GM23338 (cell line): ENCODE data around the gene PCBP3. TPM values are rescaled to one million over a fixed set of nuclear protein-coding genes. Genes with fewer than 3 reads are reported as not detected.

Experiments used
- ATAC-seq: fragments of 200-7000 bp; cut with Tn5 transposase; 3 replicates; pipeline ENCODE4 v1.9.1; 2020
- DNase-seq: peaks from one replicate; pipeline ENCODE4 v3.0.0-alpha.2; 2015; ENCODE audit warnings: low spot score
- H2AFZ ChIP-seq: fragments of 200-600 bp; sonication (generic); 2 replicates; pipeline ENCODE4 v1.8.0; 2016; ENCODE audit warnings: antibody characterized with exemption, mild to moderate bottlenecking, moderate library complexity
- H3F3A ChIP-seq: fragments of 200-600 bp; sonication (generic); replicated peaks from 2 replicates; pipeline ENCODE4 v1.8.0; 2017; ENCODE audit warnings: antibody characterized with exemption, mixed run types, low read depth
- H3K27ac ChIP-seq: fragments of 200-600 bp; sonication (generic); 2 replicates; pipeline ENCODE4 v1.6.1; 2016; ENCODE audit warnings: low read depth
- H3K27me3 ChIP-seq: fragments of 200-600 bp; sonication (generic); 2 replicates; pipeline ENCODE4 v1.8.0; 2016; ENCODE audit warnings: mild to moderate bottlenecking, mixed run types, moderate library complexity; ENCODE audit not compliant: insufficient read depth
- H3K36me3 ChIP-seq: fragments of 200-600 bp; sonication (generic); 2 replicates; pipeline ENCODE4 v1.8.0; 2016; ENCODE audit warnings: mild to moderate bottlenecking; ENCODE audit not compliant: insufficient read depth
- H3K4me1 ChIP-seq: fragments of 200-600 bp; sonication (generic); 2 replicates; pipeline ENCODE4 v1.8.0; 2016; ENCODE audit warnings: mild to moderate bottlenecking, moderate library complexity; ENCODE audit not compliant: insufficient read depth
- H3K4me2 ChIP-seq: fragments of 200-600 bp; sonication (generic); 2 replicates; pipeline ENCODE4 v1.7.1; 2017; ENCODE audit warnings: mixed run types
- H3K4me3 ChIP-seq: fragments of 200-600 bp; sonication (generic); 2 replicates; pipeline ENCODE4 v1.6.1; 2016; ENCODE audit warnings: mixed run types
- H3K79me2 ChIP-seq: fragments of 200-600 bp; sonication (generic); replicated peaks from 2 replicates; pipeline ENCODE4 v1.8.0; 2017; ENCODE audit warnings: mild to moderate bottlenecking; ENCODE audit not compliant: insufficient read depth
- H3K9me2 ChIP-seq: fragments of 200-600 bp; sonication (generic); 2 replicates; pipeline ENCODE4 v1.8.0; 2017; ENCODE audit not compliant: insufficient read depth
- H4K20me1 ChIP-seq: fragments of 200-600 bp; sonication (generic); replicated peaks from 2 replicates; pipeline ENCODE4 v1.8.0; 2017; ENCODE audit warnings: mild to moderate bottlenecking; ENCODE audit not compliant: insufficient read depth
- H3K27ac Mint-ChIP-seq: 2 replicates; pipeline ENCODE4 v1.8.0; 2020; ENCODE audit warnings: inconsistent platforms, mild to moderate bottlenecking, moderate library complexity, mixed read lengths
- H3K27me3 Mint-ChIP-seq: 3 replicates; pipeline ENCODE4 v1.8.0; 2022; ENCODE audit warnings: low read depth, mild to moderate bottlenecking, moderate library complexity, mixed read lengths, inconsistent platforms; ENCODE audit not compliant: insufficient read depth, poor library complexity
- H3K36me3 Mint-ChIP-seq: 3 replicates; pipeline ENCODE4 v1.8.0; 2021; ENCODE audit warnings: low read depth, mild to moderate bottlenecking, inconsistent platforms, moderate library complexity, mixed read lengths
- H3K4me1 Mint-ChIP-seq: 3 replicates; pipeline ENCODE4 v1.8.0; 2020; ENCODE audit warnings: mild to moderate bottlenecking, inconsistent platforms, mixed read lengths
- H3K4me3 Mint-ChIP-seq: 3 replicates; pipeline ENCODE4 v1.8.0; 2021; ENCODE audit warnings: moderate library complexity, mild to moderate bottlenecking, inconsistent platforms, mixed read lengths
- H3K9me3 Mint-ChIP-seq: 3 replicates; pipeline ENCODE4 v1.8.0; 2020; ENCODE audit warnings: moderate library complexity, mild to moderate bottlenecking, inconsistent platforms, mixed read lengths
- CREB1 ChIP-seq: fragments of 250-450 bp; sonication (Bioruptor Pico); IDR thresholded peaks from 2 replicates; pipeline ENCODE4 v1.5.0; 2020; ENCODE audit warnings: low read depth, mild to moderate bottlenecking, moderate library complexity
- EZH2 ChIP-seq: fragments of 200-600 bp; sonication (generic); IDR thresholded peaks from one replicate; pipeline ENCODE4 v1.8.0; 2017; ENCODE audit warnings: antibody characterized with exemption, mild to moderate bottlenecking, low read depth; ENCODE audit not compliant: unreplicated experiment
- EZH2phosphoT487 ChIP-seq: fragments of 200-600 bp; sonication (generic); IDR thresholded peaks from one replicate; pipeline ENCODE4 v1.8.1; 2018; ENCODE audit warnings: antibody characterized with exemption; ENCODE audit not compliant: unreplicated experiment
- JUNB ChIP-seq: IDR thresholded peaks from one replicate; pipeline ENCODE4 v1.6.1; 2016; ENCODE audit warnings: antibody characterized with exemption; ENCODE audit not compliant: unreplicated experiment
- NANOG ChIP-seq: IDR thresholded peaks from 2 replicates; pipeline ENCODE4 v1.6.1; 2016; ENCODE audit warnings: antibody characterized with exemption, borderline replicate concordance
- POLR2AphosphoS5 ChIP-seq: IDR thresholded peaks from 2 replicates; pipeline ENCODE4 v1.6.1; 2016; ENCODE audit warnings: antibody characterized with exemption, low read depth
- REST ChIP-seq: IDR thresholded peaks from one replicate; pipeline ENCODE4 v1.6.1; 2018; ENCODE audit warnings: antibody characterized with exemption; ENCODE audit not compliant: unreplicated experiment
- STAT1 ChIP-seq: IDR thresholded peaks from one replicate; pipeline ENCODE4 v1.6.1; 2016; ENCODE audit warnings: antibody characterized with exemption; ENCODE audit not compliant: unreplicated experiment
- ZNF114 ChIP-seq: fragments of 250-450 bp; sonication (Bioruptor Pico); IDR thresholded peaks from 2 replicates; pipeline ENCODE4 v1.5.0; 2020; ENCODE audit warnings: mild to moderate bottlenecking, moderate library complexity
- ZNF331 ChIP-seq: fragments of 250-450 bp; sonication (Bioruptor Pico); IDR thresholded peaks from 2 replicates; pipeline ENCODE4 v1.5.0; 2020; ENCODE audit warnings: low read depth, mild to moderate bottlenecking, moderate library complexity
- ZNF462 ChIP-seq: fragments of 250-450 bp; sonication (Bioruptor Pico); IDR thresholded peaks from 2 replicates; pipeline ENCODE4 v1.5.0; 2020; ENCODE audit warnings: mild to moderate bottlenecking, moderate library complexity
- polyA plus RNA-seq: library from polyadenylated mRNA; unstranded; fragments of >200 nt; fragmentation: Nextera tagmentation; extraction: Ambion mirVana; gene quantifications from 2 replicates; pipeline ENCODE4 v1.2.1, GENCODE V29; 2016
- total RNA-seq: library from RNA; depleted of rRNA; stranded (reverse); fragments of >200 nt; shearing (Covaris generic); gene quantifications from 2 replicates; pipeline ENCODE4 v1.2.3, GENCODE V29; 2014
- TF ChIP-seq, protein P1 (sequence below), 2 experiments: fragments of 200-600 bp in 1 of 2; sonication (generic) in 1 of 2; conservative IDR thresholded peaks; 2 replicates each; pipeline versions ENCODE4 v1.5.1 to v1.6.1; 2016 to 2017; ENCODE audit warnings: antibody characterized with exemption in 2 of 2, low read depth in 2 of 2, mild to moderate bottlenecking in 2 of 2, moderate library complexity in 1 of 2
- TF ChIP-seq, protein P2 (sequence below): IDR thresholded peaks from 2 replicates; pipeline ENCODE4 v1.6.1; 2016; ENCODE audit warnings: antibody characterized with exemption

Gene PCBP3
- total and polyA plus RNA-seq, 2 experiments from 2014 or later: 7.1 to 9.1 TPM

DNA sequence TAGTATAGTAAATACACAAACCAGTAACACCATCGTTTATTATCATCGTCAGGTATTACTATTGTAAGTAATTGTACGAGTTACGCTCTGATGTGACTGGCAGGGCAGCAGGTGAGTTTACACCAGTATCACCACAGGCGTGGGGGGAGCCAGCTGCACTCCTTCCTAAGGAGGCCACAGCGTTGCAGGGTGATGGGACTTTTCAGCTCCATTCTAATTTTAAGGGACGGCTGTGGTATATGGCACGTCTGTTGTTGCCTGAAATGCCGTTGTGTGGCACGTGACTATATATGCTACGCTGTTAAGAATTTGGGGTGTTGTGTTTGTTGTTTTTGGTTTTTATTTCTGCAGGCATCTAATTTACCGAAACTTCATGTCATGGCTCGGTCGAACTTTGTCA lies 173.3 kb downstream of the PCBP3 start:
- H3K27ac Mint-ChIP-seq: no peak overlapping the region
- H3K36me3 ChIP-seq: no peaks in the 10 kb centered on the region
- no peaks in the 10 kb centered on the region for H4K20me1 ChIP-seq
- H3K4me2 ChIP-seq: no peak overlapping the region
- H3K9me3 Mint-ChIP-seq: no peaks in the 10 kb centered on the region
- no peak overlapping the region for H3K4me3 Mint-ChIP-seq
- no peak overlapping the region for H2AFZ ChIP-seq
- H3K79me2 ChIP-seq: no peaks in the 10 kb centered on the region
- no peaks in the 10 kb centered on the region for H3K36me3 Mint-ChIP-seq
- H3K4me1 Mint-ChIP-seq: peaks cover 18% of the 10 kb centered on the region
- ATAC-seq (no peak), DNase-seq (no peak)
- H3K9me2 ChIP-seq: no peaks in the 10 kb centered on the region
- peaks cover 3% of the 10 kb centered on the region for H3K27me3 Mint-ChIP-seq
- TF ChIP-seq STAT1: no peak
- TF ChIP-seq JUNB: no peak
- no peak for TF ChIP-seq EZH2phosphoT487
- TF ChIP-seq CREB1 (CRISPR knock-in tag): no peak
- TF ChIP-seq REST: no peak
- TF ChIP-seq ZNF462 (CRISPR knock-in tag): no peak
- TF ChIP-seq, protein P1, sequence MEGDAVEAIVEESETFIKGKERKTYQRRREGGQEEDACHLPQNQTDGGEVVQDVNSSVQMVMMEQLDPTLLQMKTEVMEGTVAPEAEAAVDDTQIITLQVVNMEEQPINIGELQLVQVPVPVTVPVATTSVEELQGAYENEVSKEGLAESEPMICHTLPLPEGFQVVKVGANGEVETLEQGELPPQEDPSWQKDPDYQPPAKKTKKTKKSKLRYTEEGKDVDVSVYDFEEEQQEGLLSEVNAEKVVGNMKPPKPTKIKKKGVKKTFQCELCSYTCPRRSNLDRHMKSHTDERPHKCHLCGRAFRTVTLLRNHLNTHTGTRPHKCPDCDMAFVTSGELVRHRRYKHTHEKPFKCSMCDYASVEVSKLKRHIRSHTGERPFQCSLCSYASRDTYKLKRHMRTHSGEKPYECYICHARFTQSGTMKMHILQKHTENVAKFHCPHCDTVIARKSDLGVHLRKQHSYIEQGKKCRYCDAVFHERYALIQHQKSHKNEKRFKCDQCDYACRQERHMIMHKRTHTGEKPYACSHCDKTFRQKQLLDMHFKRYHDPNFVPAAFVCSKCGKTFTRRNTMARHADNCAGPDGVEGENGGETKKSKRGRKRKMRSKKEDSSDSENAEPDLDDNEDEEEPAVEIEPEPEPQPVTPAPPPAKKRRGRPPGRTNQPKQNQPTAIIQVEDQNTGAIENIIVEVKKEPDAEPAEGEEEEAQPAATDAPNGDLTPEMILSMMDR (conservative IDR thresholded peaks at IDR 0.05; ENCODE audit: low read depth in 2 of 2): no peak
- TF ChIP-seq ZNF114: no peak
- TF ChIP-seq NANOG: no peak
- TF ChIP-seq POLR2AphosphoS5: no peak
- TF ChIP-seq, protein P2, sequence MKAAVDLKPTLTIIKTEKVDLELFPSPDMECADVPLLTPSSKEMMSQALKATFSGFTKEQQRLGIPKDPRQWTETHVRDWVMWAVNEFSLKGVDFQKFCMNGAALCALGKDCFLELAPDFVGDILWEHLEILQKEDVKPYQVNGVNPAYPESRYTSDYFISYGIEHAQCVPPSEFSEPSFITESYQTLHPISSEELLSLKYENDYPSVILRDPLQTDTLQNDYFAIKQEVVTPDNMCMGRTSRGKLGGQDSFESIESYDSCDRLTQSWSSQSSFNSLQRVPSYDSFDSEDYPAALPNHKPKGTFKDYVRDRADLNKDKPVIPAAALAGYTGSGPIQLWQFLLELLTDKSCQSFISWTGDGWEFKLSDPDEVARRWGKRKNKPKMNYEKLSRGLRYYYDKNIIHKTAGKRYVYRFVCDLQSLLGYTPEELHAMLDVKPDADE: no peak
- TF ChIP-seq ZNF331: no peak
- TF ChIP-seq EZH2: no peak
- no peak overlapping the region for H3K27ac ChIP-seq
- H3K27me3 ChIP-seq: no peaks in the 10 kb centered on the region
- no peaks in the 10 kb centered on the region for H3F3A ChIP-seq
- H3K4me1 ChIP-seq: peaks cover 4% of the 10 kb centered on the region
- H3K4me3 ChIP-seq: no peak overlapping the region
